Psoas muscle (tissue), 8 donors: ENCODE measurements around the gene TOGARAM1. TPM values are rescaled to one million over a fixed set of nuclear protein-coding genes. Genes with fewer than 3 reads are reported as not detected.

Source experiments
- ATAC-seq, 4 donors: fragments of 200-7000 bp; cut with Tn5 transposase; one replicate each; pipeline ENCODE4 v1.9.1; 2020; ENCODE audit warnings: moderate library complexity in 3 of 4, mild to moderate bottlenecking in 2 of 4
- DNase-seq, 2 donors: peaks; one replicate each; pipeline ENCODE4 v3.0.0-alpha.2; 2020
- H3K27ac ChIP-seq: fragments of 200-600 bp; one replicate; pipeline ENCODE4 v1.8.0; 2022
- H3K27me3 ChIP-seq, 3 donors: fragments of 200-600 bp in 1 of 3; one replicate each; pipeline versions ENCODE4 v1.6.1 to v1.8.0; 2013 to 2022; ENCODE audit warnings: low read length in 2 of 3, mild to moderate bottlenecking in 2 of 3, moderate library complexity in 1 of 3; ENCODE audit not compliant: insufficient read depth in 3 of 3
- H3K36me3 ChIP-seq, 2 donors: fragments of 200-600 bp in 1 of 2; one replicate each; pipeline versions ENCODE4 v1.6.1 to v1.8.0; 2013 to 2022; ENCODE audit warnings: low read depth in 1 of 2, mild to moderate bottlenecking in 1 of 2, moderate library complexity in 1 of 2; ENCODE audit not compliant: insufficient read depth in 1 of 2
- H3K4me1 ChIP-seq: fragments of 200-600 bp; one replicate; pipeline ENCODE4 v1.8.0; 2022
- H3K4me3 ChIP-seq: fragments of 200-600 bp; one replicate; pipeline ENCODE4 v1.8.0; 2022; ENCODE audit warnings: mild to moderate bottlenecking
- H3K9me3 ChIP-seq: fragments of 200-600 bp; one replicate; pipeline ENCODE4 v1.8.0; 2022
- CTCF ChIP-seq: fragments of 200-600 bp; IDR thresholded peaks from one replicate; pipeline ENCODE4 v1.8.0; 2022; ENCODE audit warnings: antibody characterized with exemption
- WGBS, 3 donors: extraction: QIAGEN DNeasy Blood & Tissue Kit; methylation state at CpG; one replicate each; pipeline versions ENCODE4 v1.1.6 to v1.1.7; 2013; 5-methylcytosine and 5-hydroxymethylcytosine counted together
- intact Hi-C, 2 donors: fragments of 100-400 bp; cut with DNase I; formaldehyde crosslinking; loops; one replicate each; pipeline versions ENCODE4 v1.11.0 to v1.14.2; 2022
- polyA plus RNA-seq, 3 donors: library from polyadenylated mRNA; stranded (reverse); fragments of 200-250 nt; gene quantifications; one replicate each; pipeline ENCODE4 v1.2.3, GENCODE V29; 2013
- total RNA-seq, 4 donors: library from RNA; stranded (reverse); fragmentation: NEBNext Ultra II Directional in 2 of 4; extraction: Animal tissue kit (Norgen Biotek cat#: 25700) in 2 of 4; gene quantifications; one replicate each; pipeline versions ENCODE4 v1.2.1 to v1.2.4, GENCODE V29; 2021 to 2023
- donor health status: healthy with polysubstance abuse.
- donor health status: DM: no; HTN: no; CAD: no; lungs with moderate emphysema.
- donor health status: Bipolar disorder and iron deficiency.
- donor health status: healthy.
- donor health status: DM: yes; HTN: yes; CAD: no.
- donor health status: DM: no; HTN: no; CAD: no.
- donor health status: DM: no; HTN: no; CAD: no.
- donor health status: DM: yes; HTN: yes; CAD: no.

The TOGARAM1 gene
- total and polyA plus RNA-seq, 7 donors: 5.1 to 16.0 (median 9.1) TPM

GRCh38 chr14:44971459-44971858 lies 9.5 kb downstream of the TOGARAM1 start:
- Histone ChIP-seq H3K9me3 (peaks cover 6% of the 10 kb centered on the region), H3K27me3 (no peaks in the 10 kb centered on the region), H3K36me3 (no peaks in the 10 kb centered on the region), H3K4me3 (no peak overlapping the region), H3K27ac (no peak overlapping the region), H3K4me1 (peaks cover 30% of the 10 kb centered on the region)
- intact Hi-C loops: no loop called here
- no peak for ATAC-seq
- no peak for DNase-seq
- no peak for TF ChIP-seq CTCF
- WGBS, 3 donors: 96 to 99% (median 99%) methylated on average over 4 of the region's 4 CpGs

GRCh38 chr14:44979273-44979672 lies 17.3 kb downstream of the TOGARAM1 start:
- Histone ChIP-seq H3K36me3 (no peaks in the 10 kb centered on the region), H3K4me1 (peaks cover 26% of the 10 kb centered on the region), H3K27me3 (no peaks in the 10 kb centered on the region), H3K27ac (peak overlapping the region; percentile 20), H3K4me3 (no peak overlapping the region), H3K9me3 (no peaks in the 10 kb centered on the region)
- no peak for TF ChIP-seq CTCF
- no peak for DNase-seq
- ATAC-seq: peak in 2 of 4 donors; percentile 53 to 54
- intact Hi-C loops: no loop called here
- 57 to 61% (median 58%) methylated on average over 2 of the region's 2 CpGs for WGBS, 3 donors

GRCh38 chr14:44979740-44980356 lies 17.9 kb downstream of the TOGARAM1 start:
- intact Hi-C loops: no loop called here
- Histone ChIP-seq H3K4me1 (peaks cover 26% of the 10 kb centered on the region), H3K9me3 (no peaks in the 10 kb centered on the region), H3K36me3 (no peaks in the 10 kb centered on the region), H3K4me3 (no peak overlapping the region), H3K27ac (peak overlapping the region; percentile 20), H3K27me3 (no peaks in the 10 kb centered on the region)
- no peak for TF ChIP-seq CTCF
- ATAC-seq: peak; percentile 51 to 87 (median 69)
- DNase-seq: peak; percentile 33 to 56

- Histone ChIP-seq H3K36me3 (no peaks in the 10 kb centered on the region), H3K9me3 (no peaks in the 10 kb centered on the region), H3K27me3 (no peaks in the 10 kb centered on the region), H3K4me1 (peaks cover 24% of the 10 kb centered on the region), H3K4me3 (no peak overlapping the region), H3K27ac (no peak overlapping the region)
- 73 to 87% (median 73%) methylated on average over 3 of the region's 3 CpGs for WGBS, 3 donors
- DNase-seq (no peak), ATAC-seq (no peak)
- no peak for TF ChIP-seq CTCF
- intact Hi-C loops: no loop called here
Measured at GRCh38 chr14:44981198-44981597, 19.2 kb downstream of the TOGARAM1 start.

GRCh38 chr14:44982594-44982993 lies 20.6 kb downstream of the TOGARAM1 start:
- Histone ChIP-seq H3K9me3 (no peaks in the 10 kb centered on the region), H3K4me3 (no peak overlapping the region), H3K4me1 (peaks cover 18% of the 10 kb centered on the region), H3K27ac (no peak overlapping the region), H3K27me3 (no peaks in the 10 kb centered on the region), H3K36me3 (no peaks in the 10 kb centered on the region)
- ATAC-seq: no peak
- WGBS, 3 donors: 66 to 67% (median 66%) methylated on average over 2 of the region's 2 CpGs
- intact Hi-C loops: no loop called here
- no peak for TF ChIP-seq CTCF
- DNase-seq: no peak
